ENCODE data around the gene XRN1.

DNA sequence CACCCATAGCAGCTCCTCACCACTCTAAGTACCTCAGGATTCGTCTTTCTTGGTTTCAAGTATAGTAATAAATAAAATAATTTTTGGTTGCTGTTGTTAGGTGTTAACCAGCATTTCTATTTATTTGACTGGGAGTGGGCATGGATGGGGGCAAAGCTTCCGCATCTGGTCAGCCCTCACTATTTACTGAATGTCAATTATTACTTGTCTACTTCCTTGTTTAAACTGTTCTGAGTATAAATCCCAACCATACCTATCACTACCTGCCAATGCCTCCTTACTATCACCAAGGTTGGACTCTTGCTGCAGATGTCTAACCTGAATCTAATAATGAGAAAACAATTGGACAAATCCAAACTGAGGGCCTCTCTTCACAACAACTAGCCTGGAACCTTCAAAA lies 180.6 kb downstream of the XRN1 start:
- TF ChIP-seq POLR2A (IDR thresholded peaks at IDR 0.05) (no peak), POLR2AphosphoS5 (IDR thresholded peaks at IDR 0.05) (no peak), EP300 (IDR thresholded peaks at IDR 0.05) (no peak)
- TF ChIP-seq, protein P1, sequence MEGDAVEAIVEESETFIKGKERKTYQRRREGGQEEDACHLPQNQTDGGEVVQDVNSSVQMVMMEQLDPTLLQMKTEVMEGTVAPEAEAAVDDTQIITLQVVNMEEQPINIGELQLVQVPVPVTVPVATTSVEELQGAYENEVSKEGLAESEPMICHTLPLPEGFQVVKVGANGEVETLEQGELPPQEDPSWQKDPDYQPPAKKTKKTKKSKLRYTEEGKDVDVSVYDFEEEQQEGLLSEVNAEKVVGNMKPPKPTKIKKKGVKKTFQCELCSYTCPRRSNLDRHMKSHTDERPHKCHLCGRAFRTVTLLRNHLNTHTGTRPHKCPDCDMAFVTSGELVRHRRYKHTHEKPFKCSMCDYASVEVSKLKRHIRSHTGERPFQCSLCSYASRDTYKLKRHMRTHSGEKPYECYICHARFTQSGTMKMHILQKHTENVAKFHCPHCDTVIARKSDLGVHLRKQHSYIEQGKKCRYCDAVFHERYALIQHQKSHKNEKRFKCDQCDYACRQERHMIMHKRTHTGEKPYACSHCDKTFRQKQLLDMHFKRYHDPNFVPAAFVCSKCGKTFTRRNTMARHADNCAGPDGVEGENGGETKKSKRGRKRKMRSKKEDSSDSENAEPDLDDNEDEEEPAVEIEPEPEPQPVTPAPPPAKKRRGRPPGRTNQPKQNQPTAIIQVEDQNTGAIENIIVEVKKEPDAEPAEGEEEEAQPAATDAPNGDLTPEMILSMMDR (IDR thresholded peaks at IDR 0.05), result no peak
